T-cell (primary cell): ENCODE results near the gene PTH2. TPM values are rescaled to one million over a fixed set of nuclear protein-coding genes. Genes with fewer than 3 reads are reported as not detected.
"Not testable (repeated sequence)": the region's sequence is repeated elsewhere in the genome, so short reads cannot be mapped to it uniquely, and the experiment has no call there.

Experiments
- ATAC-seq, 4 experiments: fragments of 200-7000 bp in 3 of 4; fragments of 150-1000 bp in 1 of 4; cut with Tn5 transposase; replicated peaks in 1 of 4; 1 replicate in 3 of 4; 2 replicates in 1 of 4; pipeline ENCODE4 v1.10.0; 2021; ENCODE audit warnings: moderate library complexity in 3 of 4, mild to moderate bottlenecking in 2 of 4, moderate number of reproducible peaks in 1 of 4
- CTCF ChIA-PET, 2 donors: fragments of 300-600 bp; sonication (Branson Sonifier 250); formaldehyde crosslinking; loops; one replicate each; lab custom pipeline; 2022; ENCODE audit warnings: antibody characterized with exemption in 2 of 2; lab: Charles Lee
- POLR2A ChIA-PET, 2 donors: fragments of 300-600 bp; sonication (Branson Sonifier 250); formaldehyde crosslinking; loops; one replicate each; lab custom pipeline; 2022; ENCODE audit warnings: antibody characterized with exemption in 2 of 2; lab: Charles Lee
- DNase-seq, 35 experiments: peaks; one replicate each; pipeline versions ENCODE4 v3.0.0 to v3.0.0-alpha.2; 2013 to 2023
- H3K27ac ChIP-seq: one replicate; pipeline ENCODE4 v1.5.1; 2013; ENCODE audit warnings: low read length
- H3K27me3 ChIP-seq, 2 experiments: replicated peaks in 1 of 2; 1 replicate in 1 of 2; 2 replicates in 1 of 2; pipeline versions ENCODE4 v1.6.1 to v1.7.0; 2013; ENCODE audit warnings: low read length in 1 of 2, mixed read lengths in 1 of 2; ENCODE audit not compliant: control insufficient read depth in 2 of 2, insufficient read depth in 2 of 2; ENCODE audit errors: extremely low read depth in 1 of 2
- H3K36me3 ChIP-seq, 2 donors: 1 replicate in 1 of 2; 2 replicates in 1 of 2; pipeline versions ENCODE4 v1.6.1 to v1.7.0; 2013; ENCODE audit warnings: low read length in 1 of 2; ENCODE audit not compliant: control insufficient read depth in 2 of 2, insufficient read depth in 1 of 2; ENCODE audit errors: extremely low read depth in 1 of 2
- H3K4me1 ChIP-seq, 2 experiments: 1 replicate in 1 of 2; 2 replicates in 1 of 2; pipeline versions ENCODE4 v1.6.1 to v1.7.0; 2013; ENCODE audit warnings: low read length in 2 of 2, mixed read lengths in 1 of 2; ENCODE audit not compliant: insufficient read depth in 2 of 2, control insufficient read depth in 1 of 2; ENCODE audit errors: extremely low read depth in 1 of 2
- H3K4me3 ChIP-seq, 2 donors: 1 replicate in 1 of 2; 2 replicates in 1 of 2; pipeline versions ENCODE4 v1.5.1 to v1.7.0; 2013; ENCODE audit warnings: mild to moderate bottlenecking in 2 of 2, low read length in 1 of 2, moderate library complexity in 1 of 2; ENCODE audit not compliant: control insufficient read depth in 1 of 2; ENCODE audit errors: extremely low read depth in 1 of 2
- H3K9me3 ChIP-seq: 2 replicates; pipeline ENCODE4 v1.7.0; 2013
- H3K27ac Mint-ChIP-seq, 2 donors: one replicate each; pipeline ENCODE4 v1.8.0; 2020 to 2021; ENCODE audit warnings: mild to moderate bottlenecking in 2 of 2, mixed read lengths in 2 of 2
- H3K27me3 Mint-ChIP-seq, 2 donors: one replicate each; pipeline ENCODE4 v1.8.0; 2021 to 2022; ENCODE audit warnings: mixed read lengths in 2 of 2
- H3K36me3 Mint-ChIP-seq: one replicate; pipeline ENCODE4 v1.8.0; 2021; ENCODE audit warnings: mixed read lengths
- H3K4me1 Mint-ChIP-seq, 3 donors: one replicate each; pipeline ENCODE4 v1.8.0; 2020 to 2022; ENCODE audit warnings: mixed read lengths in 3 of 3, mild to moderate bottlenecking in 1 of 3
- H3K4me3 Mint-ChIP-seq, 3 donors: one replicate each; pipeline ENCODE4 v1.8.0; 2020 to 2022; ENCODE audit warnings: mild to moderate bottlenecking in 3 of 3, mixed read lengths in 3 of 3, moderate library complexity in 3 of 3
- H3K9me3 Mint-ChIP-seq, 3 donors: one replicate each; pipeline ENCODE4 v1.8.0; 2020 to 2022; ENCODE audit warnings: mixed read lengths in 3 of 3
- WGBS: methylation state at CpG from one replicate; pipeline ENCODE4 v1.1.5; 2013; ENCODE audit warnings: missing lambda C conversion rate; ENCODE audit not compliant: insufficient coverage; 5-methylcytosine and 5-hydroxymethylcytosine counted together
- total RNA-seq, 35 experiments: library from RNA in 6 of 35; stranded (reverse) in 6 of 35; fragments of 120-200 nt in 1 of 35; gene quantifications; one replicate each; pipeline versions ENCODE4 v1.2.1 to v1.2.4 and lab custom pipeline; 2013 to 2026

PTH2 gene
- total RNA-seq, 5 donors from 2014 or later (not counting 1 experiment from before 2014, with no cell fraction given): not detected

GRCh38 chr19:49468199-49468598 lies 45.0 kb upstream of the PTH2 start:
- Mint-ChIP-seq H3K27me3 (no peaks in the 10 kb centered on the region), H3K9me3 (no peaks in the 10 kb centered on the region), H3K4me3 (peak overlapping the region in 2 of 3 donors; percentile 17 to 84), H3K27ac (peak overlapping the region; percentile 100), H3K4me1 (peaks cover 37 to 52% (median 39%) of the 10 kb centered on the region in 3 donors), H3K36me3 (peaks cover 4% of the 10 kb centered on the region)
- peaks cover 0 to 31% of the 10 kb centered on the region in 2 donors for H3K36me3 ChIP-seq
- 94% methylated on average over 13 of the region's 19 CpGs for WGBS
- CTCF ChIA-PET: no interaction called here
- POLR2A ChIA-PET: no interaction called here
- DNase-seq (no peak), ATAC-seq (no peak)
- no peaks in the 10 kb centered on the region for H3K27me3 ChIP-seq
- H3K4me3 ChIP-seq: no peak overlapping the region
- peaks cover 36 to 79% of the 10 kb centered on the region in 2 experiments for H3K4me1 ChIP-seq
- H3K27ac ChIP-seq: peak overlapping the region; percentile 98
- no peaks in the 10 kb centered on the region for H3K9me3 ChIP-seq

GRCh38 chr19:49465371-49465770 lies 42.1 kb upstream of the PTH2 start:
- H3K4me3 ChIP-seq: no peak overlapping the region
- no peaks in the 10 kb centered on the region for H3K27me3 ChIP-seq
- Mint-ChIP-seq H3K9me3 (no peaks in the 10 kb centered on the region), H3K4me3 (no peak overlapping the region), H3K27me3 (no peaks in the 10 kb centered on the region), H3K27ac (peak overlapping the region; percentile 61 to 75), H3K36me3 (peaks cover 4% of the 10 kb centered on the region), H3K4me1 (peaks cover 18 to 30% (median 20%) of the 10 kb centered on the region in 3 donors)
- H3K27ac ChIP-seq: peak overlapping the region; percentile 55
- whole genome bisulfite sequencing: 100% methylated on average over 2 of the region's 3 CpGs
- no peaks in the 10 kb centered on the region for H3K9me3 ChIP-seq
- ChIA-PET CTCF (interaction anchor here (0.5 to 0.7 kb wide), 2 partner anchors 8 to 11 kb away, joined by 3 to 8 read pairs; no protein-coding TSS in a partner anchor), POLR2A (interaction anchor here in 1 of 2 donors (0.7 kb wide), 1 partner anchor 8 kb away, joined by 5 read pairs; no protein-coding TSS in a partner anchor)
- ATAC-seq (no peak), DNase-seq (no peak)
- H3K36me3 ChIP-seq: peaks cover 4 to 38% of the 10 kb centered on the region in 2 donors
- H3K4me1 ChIP-seq: peaks cover 20 to 60% of the 10 kb centered on the region in 2 experiments

GRCh38 chr19:49463960-49464740 lies 40.9 kb upstream of the PTH2 start:
- Histone ChIP-seq H3K27ac (no peak overlapping the region), H3K9me3 (no peaks in the 10 kb centered on the region), H3K36me3 (peaks cover 15 to 48% of the 10 kb centered on the region in 2 donors), H3K4me3 (no peak overlapping the region), H3K27me3 (no peaks in the 10 kb centered on the region), H3K4me1 (peaks cover 12 to 51% of the 10 kb centered on the region in 2 experiments)
- no peak overlapping the region for H3K4me3 Mint-ChIP-seq
- H3K9me3 Mint-ChIP-seq: no peaks in the 10 kb centered on the region
- 97% methylated on average over 36 of the region's 39 CpGs for WGBS
- POLR2A ChIA-PET: no interaction called here
- CTCF ChIA-PET: no interaction called here
- DNase-seq (no peak), ATAC-seq (no peak)
- peak overlapping the region; percentile 19 to 44 for H3K27ac Mint-ChIP-seq
- peaks cover 9 to 19% (median 11%) of the 10 kb centered on the region in 3 donors for H3K4me1 Mint-ChIP-seq
- peaks cover 4% of the 10 kb centered on the region for H3K36me3 Mint-ChIP-seq
- no peaks in the 10 kb centered on the region for H3K27me3 Mint-ChIP-seq

- Histone ChIP-seq H3K4me1 (peaks cover 0 to 50% of the 10 kb centered on the region in 2 experiments), H3K9me3 (no peaks in the 10 kb centered on the region), H3K27ac (no peak overlapping the region), H3K36me3 (peaks cover 16 to 59% of the 10 kb centered on the region in 2 donors), H3K4me3 (no peak overlapping the region), H3K27me3 (no peaks in the 10 kb centered on the region)
- WGBS: 95% methylated on average over 10 of the region's 12 CpGs
- peaks cover 0 to 11% (median 4%) of the 10 kb centered on the region in 3 donors for H3K4me1 Mint-ChIP-seq
- no peak for DNase-seq
- H3K4me3 Mint-ChIP-seq: no peak overlapping the region
- H3K9me3 Mint-ChIP-seq: no peaks in the 10 kb centered on the region
- ChIA-PET POLR2A (no interaction called here), CTCF (no interaction called here)
- H3K27me3 Mint-ChIP-seq: no peaks in the 10 kb centered on the region
- H3K36me3 Mint-ChIP-seq: no peaks in the 10 kb centered on the region
- peak overlapping the region in 1 of 2 donors; percentile 82 for H3K27ac Mint-ChIP-seq
- ATAC-seq: no peak
Observed at GRCh38 chr19:49462492-49462891, 39.3 kb upstream of the PTH2 start.

- H3K4me1 ChIP-seq: peaks cover 0 to 48% of the 10 kb centered on the region in 2 experiments
- no peak overlapping the region for H3K27ac Mint-ChIP-seq
- ATAC-seq (no peak), DNase-seq (no peak)
- H3K9me3 ChIP-seq: no peaks in the 10 kb centered on the region
- H3K4me1 Mint-ChIP-seq: peaks cover 0 to 11% (median 6%) of the 10 kb centered on the region in 3 donors
- no peak overlapping the region for H3K27ac ChIP-seq
- no peaks in the 10 kb centered on the region for H3K9me3 Mint-ChIP-seq
- no peaks in the 10 kb centered on the region for H3K27me3 Mint-ChIP-seq
- 97% methylated on average over 30 of the region's 37 CpGs for WGBS
- H3K4me3 ChIP-seq: no peak overlapping the region
- no peak overlapping the region for H3K4me3 Mint-ChIP-seq
- H3K27me3 ChIP-seq: no peaks in the 10 kb centered on the region
- peaks cover 16 to 56% of the 10 kb centered on the region in 2 donors for H3K36me3 ChIP-seq
- ChIA-PET POLR2A (no interaction called here), CTCF (no interaction called here)
- H3K36me3 Mint-ChIP-seq: peaks cover 3% of the 10 kb centered on the region
Observed at GRCh38 chr19:49461656-49462055, 38.4 kb upstream of the PTH2 start.

GRCh38 chr19:49461130-49461529 lies 37.9 kb upstream of the PTH2 start:
- H3K4me3 ChIP-seq, ATAC-seq, H3K9me3 Mint-ChIP-seq, H3K27me3 ChIP-seq, DNase-seq, H3K27me3 Mint-ChIP-seq, H3K9me3 ChIP-seq, H3K27ac Mint-ChIP-seq, H3K4me3 Mint-ChIP-seq, H3K36me3 Mint-ChIP-seq, CTCF ChIA-PET, H3K27ac ChIP-seq: not testable (repeated sequence)
- WGBS: no CpG with 5 or more reads among the region's 1 CpG
- peaks cover 0 to 15% (median 6%) of the 10 kb centered on the region in 3 donors for H3K4me1 Mint-ChIP-seq
- Histone ChIP-seq H3K4me1 (peaks cover 0 to 43% of the 10 kb centered on the region in 2 experiments), H3K36me3 (peaks cover 16 to 54% of the 10 kb centered on the region in 2 donors)
- POLR2A ChIA-PET: interaction anchor here in 1 of 2 donors (0.7 kb wide), 1 partner anchor 9 kb away, joined by 5 read pairs; no protein-coding TSS in a partner anchor
